Adrenal gland (tissue), 5 donors: Measurements from ENCODE around the gene RHOXF2.
"Not testable (repeated sequence)": the region's sequence is repeated elsewhere in the genome, so short reads cannot be mapped to it uniquely, and the experiment has no call there.

ENCODE experiments used
- CTCF ChIP-seq, 6 experiments: fragments of 450-650 bp in 4 of 6; fragments of 200-600 bp in 2 of 6; sonication (generic) in 1 of 6; IDR thresholded peaks; 1 replicate in 5 of 6; 2 replicates in 1 of 6; pipeline versions ENCODE4 v1.5.1 to v1.8.0; 2016 to 2021; ENCODE audit warnings: antibody characterized with exemption in 6 of 6, mild to moderate bottlenecking in 2 of 6, moderate library complexity in 1 of 6
- POLR2A ChIP-seq, 2 donors: fragments of 450-650 bp; IDR thresholded peaks; one replicate each; pipeline ENCODE4 v1.6.1; 2017; ENCODE audit warnings: antibody characterized with exemption in 2 of 2, mild to moderate bottlenecking in 2 of 2, moderate library complexity in 1 of 2
- donor health status: DM: no; HTN: no; CAD: no.

- TF ChIP-seq CTCF, POLR2A (IDR thresholded peaks at IDR 0.05): not testable (repeated sequence)
These were observed at the start of gene RHOXF2 for GRCh38 chrX:120158313-120158712.
